HEK293 (cell line): Measurements from ENCODE around the gene ISYNA1.

Experiments used
- CTCF ChIA-PET: fragments of 350-600 bp; formaldehyde crosslinking; extraction: SDS; loops from one replicate; lab custom pipeline; 2021; ENCODE audit warnings: antibody characterized with exemption; lab: Yijun Ruan, JAX
- POLR2A ChIA-PET: fragments of 300-600 bp; formaldehyde crosslinking; extraction: SDS; loops from one replicate; lab custom pipeline; 2020; ENCODE audit warnings: antibody characterized with exemption, inconsistent platforms; lab: Yijun Ruan, JAX
- H3K27ac ChIP-seq: fragments of 200-500 bp; sonication (Bioruptor generic); 2 replicates; pipeline ENCODE4 v1.5.1; 2014; ENCODE audit warnings: low read depth, low read length, control low read depth, inconsistent platforms; ENCODE audit errors: extremely low read depth
- H3K36me3 ChIP-seq, 2 experiments: fragments of 200-500 bp in 1 of 2; sonication (Bioruptor generic) in 1 of 2; 1 replicate in 1 of 2; 2 replicates in 1 of 2; pipeline ENCODE4 v1.5.1; 2014 to 2017; ENCODE audit warnings: inconsistent platforms in 2 of 2, low read length in 2 of 2; ENCODE audit not compliant: control insufficient read depth in 2 of 2, insufficient read depth in 1 of 2
- H3K4me1 ChIP-seq: fragments of 200-500 bp; sonication (Bioruptor generic); 2 replicates; pipeline ENCODE4 v1.5.1; 2014; ENCODE audit warnings: mild to moderate bottlenecking, low read length, inconsistent platforms; ENCODE audit not compliant: control insufficient read depth, insufficient read depth
- H3K4me3 ChIP-seq: 2 replicates; pipeline ENCODE4 v1.5.1; 2011; ENCODE audit warnings: low read depth, mild to moderate bottlenecking, control low read depth, low read length, moderate library complexity
- H3K9me3 ChIP-seq: fragments of 200-500 bp; sonication (Bioruptor generic); 2 replicates; pipeline ENCODE4 v1.5.1; 2014; ENCODE audit warnings: low read depth, low read length, inconsistent platforms; ENCODE audit not compliant: control insufficient read depth, insufficient read depth
- OVOL3 ChIP-seq: fragments of 450-650 bp; formaldehyde crosslinking; IDR thresholded peaks from 2 replicates; pipeline ENCODE4 v1.5.1; 2016; ENCODE audit warnings: missing biosample characterization, missing genetic modification characterization
- PRDM10 ChIP-seq: fragments of 450-650 bp; formaldehyde crosslinking; IDR thresholded peaks from 2 replicates; pipeline ENCODE4 v1.5.1; 2016; ENCODE audit warnings: missing biosample characterization, missing genetic modification characterization
- TRIM28 ChIP-seq: IDR thresholded peaks from 2 replicates; pipeline ENCODE4 v1.6.1; 2011; ENCODE audit warnings: low read length, control low read depth, borderline replicate concordance
- WT1 ChIP-seq: fragments of 450-650 bp; formaldehyde crosslinking; IDR thresholded peaks from 2 replicates; pipeline ENCODE4 v1.5.1; 2016; ENCODE audit warnings: missing biosample characterization, missing genetic modification characterization
- ZBTB26 ChIP-seq: fragments of 450-650 bp; formaldehyde crosslinking; optimal IDR thresholded peaks from 2 replicates; pipeline ENCODE3; 2016; ENCODE audit warnings: missing biosample characterization, mild to moderate bottlenecking, missing genetic modification characterization
- ZFHX2 ChIP-seq: fragments of 450-650 bp; formaldehyde crosslinking; conservative IDR thresholded peaks from 2 replicates; pipeline ENCODE4 v1.5.1; 2016; ENCODE audit warnings: missing biosample characterization, missing genetic modification characterization
- ZNF114 ChIP-seq: fragments of 450-650 bp; formaldehyde crosslinking; IDR thresholded peaks from 2 replicates; pipeline ENCODE4 v1.5.0; 2017; ENCODE audit warnings: missing biosample characterization, missing genetic modification characterization
- ZNF138 ChIP-seq: fragments of 450-650 bp; formaldehyde crosslinking; IDR thresholded peaks from 2 replicates; pipeline ENCODE4 v1.5.1; 2016; ENCODE audit warnings: missing biosample characterization, missing genetic modification characterization, borderline replicate concordance
- ZNF157 ChIP-seq: fragments of 450-650 bp; formaldehyde crosslinking; IDR thresholded peaks from 2 replicates; pipeline ENCODE4 v1.5.1; 2016; ENCODE audit warnings: missing biosample characterization, missing genetic modification characterization
- ZNF221 ChIP-seq: fragments of 450-650 bp; formaldehyde crosslinking; IDR thresholded peaks from 2 replicates; pipeline ENCODE4 v1.5.1; 2017; ENCODE audit warnings: missing biosample characterization, missing genetic modification characterization, borderline replicate concordance
- ZNF366 ChIP-seq: fragments of 450-650 bp; formaldehyde crosslinking; conservative IDR thresholded peaks from 2 replicates; pipeline ENCODE4 v1.5.1; 2016; ENCODE audit warnings: missing biosample characterization, missing genetic modification characterization
- ZNF398 ChIP-seq: fragments of 450-650 bp; formaldehyde crosslinking; IDR thresholded peaks from 2 replicates; pipeline ENCODE4 v1.5.1; 2017; ENCODE audit warnings: missing biosample characterization, missing genetic modification characterization
- ZNF48 ChIP-seq: fragments of 450-650 bp; formaldehyde crosslinking; IDR thresholded peaks from 2 replicates; pipeline ENCODE4 v1.5.1; 2016; ENCODE audit warnings: missing biosample characterization, missing genetic modification characterization
- ZNF501 ChIP-seq: fragments of 450-650 bp; formaldehyde crosslinking; IDR thresholded peaks from 2 replicates; pipeline ENCODE4 v1.5.1; 2016; ENCODE audit warnings: missing biosample characterization, missing genetic modification characterization
- ZNF561 ChIP-seq: fragments of 450-650 bp; IDR thresholded peaks from 2 replicates; pipeline ENCODE4 v1.5.1; 2018; ENCODE audit warnings: missing biosample characterization, missing genetic modification characterization, borderline replicate concordance
- ZNF624 ChIP-seq: fragments of 450-650 bp; formaldehyde crosslinking; IDR thresholded peaks from 2 replicates; pipeline ENCODE4 v1.5.1; 2017; ENCODE audit warnings: missing biosample characterization, missing genetic modification characterization
- ZNF747 ChIP-seq: fragments of 450-650 bp; formaldehyde crosslinking; IDR thresholded peaks from 2 replicates; pipeline ENCODE4 v1.5.1; 2016; ENCODE audit warnings: missing biosample characterization, missing genetic modification characterization
- ZSCAN23 ChIP-seq: fragments of 450-650 bp; formaldehyde crosslinking; IDR thresholded peaks from 2 replicates; pipeline ENCODE4 v1.5.1; 2016; ENCODE audit warnings: missing biosample characterization, missing genetic modification characterization
- TF ChIP-seq, protein P1 (sequence below): fragments of 450-650 bp; formaldehyde crosslinking; IDR thresholded peaks from 2 replicates; pipeline ENCODE4 v1.5.1; 2017; ENCODE audit warnings: missing biosample characterization, missing genetic modification characterization
- TF ChIP-seq, protein P2 (sequence below): fragments of 450-650 bp; formaldehyde crosslinking; IDR thresholded peaks from 2 replicates; pipeline ENCODE4 v1.5.1; 2016; ENCODE audit warnings: missing biosample characterization, missing genetic modification characterization
- TF ChIP-seq, protein P3 (sequence below): fragments of 450-650 bp; formaldehyde crosslinking; IDR thresholded peaks from 2 replicates; pipeline ENCODE4 v1.5.1; 2016; ENCODE audit warnings: missing biosample characterization, missing genetic modification characterization

Gene ISYNA1

DNA sequence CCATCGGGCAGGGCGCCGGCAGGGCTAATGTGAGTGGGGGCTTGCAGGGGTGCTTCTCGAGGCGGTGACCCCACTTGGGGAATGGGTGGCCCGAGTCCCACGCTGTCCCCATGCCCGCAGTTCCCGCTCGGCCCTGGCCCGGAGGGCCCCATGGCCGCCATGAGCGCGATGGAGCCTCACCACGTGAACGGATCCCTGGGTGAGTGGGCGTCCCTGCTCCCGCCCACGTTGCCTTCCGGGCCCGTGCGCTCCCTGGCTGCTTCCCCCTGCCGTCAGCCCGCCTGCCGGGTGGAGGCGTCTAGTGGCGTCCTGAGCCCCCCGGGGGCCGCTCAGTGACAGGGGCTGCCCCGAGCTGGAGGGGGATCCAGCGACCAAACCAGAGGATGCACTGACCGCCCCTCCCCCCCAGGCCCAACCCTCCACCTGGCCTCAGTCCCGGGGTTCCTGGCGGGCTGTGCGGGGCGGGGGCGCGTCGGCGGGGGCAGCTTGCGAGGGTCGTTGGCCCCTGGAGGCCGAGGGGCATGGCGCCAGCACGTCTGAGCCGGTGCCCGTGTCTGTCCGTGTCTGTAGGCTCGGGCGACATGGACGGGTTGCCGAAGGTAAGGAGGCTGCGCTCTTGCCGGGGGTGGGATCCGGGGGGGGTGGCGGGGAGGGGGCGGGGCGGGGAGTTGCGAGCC, 4.8 kb downstream of the ISYNA1 start (continued):
- peak; percentile 88 for TF ChIP-seq PRDM10 (tag by site-specific recombination)
- TF ChIP-seq, protein P1, sequence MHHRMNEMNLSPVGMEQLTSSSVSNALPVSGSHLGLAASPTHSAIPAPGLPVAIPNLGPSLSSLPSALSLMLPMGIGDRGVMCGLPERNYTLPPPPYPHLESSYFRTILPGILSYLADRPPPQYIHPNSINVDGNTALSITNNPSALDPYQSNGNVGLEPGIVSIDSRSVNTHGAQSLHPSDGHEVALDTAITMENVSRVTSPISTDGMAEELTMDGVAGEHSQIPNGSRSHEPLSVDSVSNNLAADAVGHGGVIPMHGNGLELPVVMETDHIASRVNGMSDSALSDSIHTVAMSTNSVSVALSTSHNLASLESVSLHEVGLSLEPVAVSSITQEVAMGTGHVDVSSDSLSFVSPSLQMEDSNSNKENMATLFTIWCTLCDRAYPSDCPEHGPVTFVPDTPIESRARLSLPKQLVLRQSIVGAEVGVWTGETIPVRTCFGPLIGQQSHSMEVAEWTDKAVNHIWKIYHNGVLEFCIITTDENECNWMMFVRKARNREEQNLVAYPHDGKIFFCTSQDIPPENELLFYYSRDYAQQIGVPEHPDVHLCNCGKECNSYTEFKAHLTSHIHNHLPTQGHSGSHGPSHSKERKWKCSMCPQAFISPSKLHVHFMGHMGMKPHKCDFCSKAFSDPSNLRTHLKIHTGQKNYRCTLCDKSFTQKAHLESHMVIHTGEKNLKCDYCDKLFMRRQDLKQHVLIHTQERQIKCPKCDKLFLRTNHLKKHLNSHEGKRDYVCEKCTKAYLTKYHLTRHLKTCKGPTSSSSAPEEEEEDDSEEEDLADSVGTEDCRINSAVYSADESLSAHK (tag by site-specific recombination): peak; percentile 46
- TF ChIP-seq ZSCAN23: no peak
- TF ChIP-seq ZNF398 (tag by site-specific recombination): peak; percentile 97

GRCh38 chr19:18432275-18433014, 5.5 kb downstream of the ISYNA1 start:
- H3K4me1 ChIP-seq: peaks cover 19% of the 10 kb centered on the region
- H3K9me3 ChIP-seq: no peaks in the 10 kb centered on the region
- TF ChIP-seq, protein P2, sequence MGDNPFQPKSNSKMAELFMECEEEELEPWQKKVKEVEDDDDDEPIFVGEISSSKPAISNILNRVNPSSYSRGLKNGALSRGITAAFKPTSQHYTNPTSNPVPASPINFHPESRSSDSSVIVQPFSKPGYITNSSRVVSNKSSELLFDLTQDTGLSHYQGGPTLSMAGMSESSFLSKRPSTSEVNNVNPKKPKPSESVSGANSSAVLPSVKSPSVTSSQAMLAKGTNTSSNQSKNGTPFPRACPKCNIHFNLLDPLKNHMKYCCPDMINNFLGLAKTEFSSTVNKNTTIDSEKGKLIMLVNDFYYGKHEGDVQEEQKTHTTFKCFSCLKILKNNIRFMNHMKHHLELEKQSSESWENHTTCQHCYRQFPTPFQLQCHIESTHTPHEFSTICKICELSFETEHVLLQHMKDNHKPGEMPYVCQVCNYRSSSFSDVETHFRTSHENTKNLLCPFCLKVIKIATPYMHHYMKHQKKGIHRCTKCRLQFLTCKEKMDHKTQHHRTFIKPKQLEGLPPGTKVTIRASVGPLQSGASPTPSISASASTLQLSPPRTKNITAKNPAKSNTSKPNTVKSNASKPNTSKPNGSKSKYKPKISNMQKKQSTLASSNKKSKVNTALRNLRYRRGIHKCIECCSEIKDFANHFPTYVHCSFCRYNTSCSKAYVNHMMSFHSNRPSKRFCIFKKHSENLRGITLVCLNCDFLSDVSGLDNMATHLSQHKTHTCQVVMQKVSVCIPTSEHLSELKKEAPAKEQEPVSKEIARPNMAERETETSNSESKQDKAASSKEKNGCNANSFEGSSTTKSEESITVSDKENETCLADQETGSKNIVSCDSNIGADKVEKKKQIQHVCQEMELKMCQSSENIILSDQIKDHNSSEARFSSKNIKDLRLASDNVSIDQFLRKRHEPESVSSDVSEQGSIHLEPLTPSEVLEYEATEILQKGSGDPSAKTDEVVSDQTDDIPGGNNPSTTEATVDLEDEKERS (tag by site-specific recombination): no peak
- TF ChIP-seq ZNF138 (tag by site-specific recombination): no peak
- TF ChIP-seq ZNF157 (tag by site-specific recombination): no peak
- TF ChIP-seq, protein P3, sequence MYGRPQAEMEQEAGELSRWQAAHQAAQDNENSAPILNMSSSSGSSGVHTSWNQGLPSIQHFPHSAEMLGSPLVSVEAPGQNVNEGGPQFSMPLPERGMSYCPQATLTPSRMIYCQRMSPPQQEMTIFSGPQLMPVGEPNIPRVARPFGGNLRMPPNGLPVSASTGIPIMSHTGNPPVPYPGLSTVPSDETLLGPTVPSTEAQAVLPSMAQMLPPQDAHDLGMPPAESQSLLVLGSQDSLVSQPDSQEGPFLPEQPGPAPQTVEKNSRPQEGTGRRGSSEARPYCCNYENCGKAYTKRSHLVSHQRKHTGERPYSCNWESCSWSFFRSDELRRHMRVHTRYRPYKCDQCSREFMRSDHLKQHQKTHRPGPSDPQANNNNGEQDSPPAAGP: no peak
- TF ChIP-seq ZNF747 (tag by site-specific recombination): no peak
- no peak for TF ChIP-seq ZNF366 (tag by site-specific recombination)
- no peak for TF ChIP-seq TRIM28
- no peak for TF ChIP-seq ZNF501 (tag by site-specific recombination)
- TF ChIP-seq ZFHX2: no peak
- no peak for TF ChIP-seq ZBTB26 (tag by site-specific recombination)
- TF ChIP-seq ZNF561 (tag by site-specific recombination): no peak
- TF ChIP-seq ZNF624: no peak
- no peak for TF ChIP-seq ZNF114 (tag by site-specific recombination)
- TF ChIP-seq OVOL3 (tag by site-specific recombination): no peak
- TF ChIP-seq WT1 (tag by site-specific recombination): no peak
- TF ChIP-seq ZNF48 (tag by site-specific recombination): no peak
- TF ChIP-seq ZNF221 (tag by site-specific recombination): no peak
- TF ChIP-seq, all 188 proteins: peak for 0
- H3K4me3 ChIP-seq: peak overlapping the region; percentile 3; the same call in 1 of the 2 replicates
- CTCF ChIA-PET: interaction anchor here (0.7 to 1.2 kb wide), 2 partner anchors 19 to 154 kb away, joined by 3 read pairs; no protein-coding TSS in a partner anchor
- POLR2A ChIA-PET: interaction anchor here (1.0 kb wide), 1 partner anchor 11 kb away, joined by 3 read pairs; no protein-coding TSS in a partner anchor
- H3K27ac ChIP-seq: peak overlapping the region; percentile 96
- peaks cover 5 to 24% of the 10 kb centered on the region in 2 experiments; a peak in 1 of 3 replicates for H3K36me3 ChIP-seq
